Gastroesophageal sphincter (tissue), 4 donors: ENCODE measurements around the gene CRTC2. TPM values are rescaled to one million over a fixed set of nuclear protein-coding genes. Genes with fewer than 3 reads are reported as not detected.

Source experiments
- ATAC-seq: fragments of 150-250 bp; one replicate; pipeline ENCODE4 v1.9.1; 2016; ENCODE audit warnings: mild to moderate bottlenecking, moderate library complexity
- H3K27ac ChIP-seq, 4 donors: fragments of 200-600 bp; sonication (generic) in 3 of 4; 1 replicate in 3 of 4; 2 replicates in 1 of 4; pipeline ENCODE4 v1.5.1; 2016 to 2019
- H3K27me3 ChIP-seq: fragments of 200-600 bp; sonication (generic); one replicate; pipeline ENCODE4 v1.5.1; 2019
- H3K36me3 ChIP-seq, 2 donors: fragments of 200-600 bp; sonication (generic); one replicate each; pipeline ENCODE4 v1.5.1; 2019; ENCODE audit warnings: control low read depth in 1 of 2
- H3K4me1 ChIP-seq, 3 donors: fragments of 200-600 bp; sonication (generic); 1 replicate in 2 of 3; 2 replicates in 1 of 3; pipeline ENCODE4 v1.5.1; 2016 to 2019; ENCODE audit warnings: control low read depth in 2 of 3
- H3K4me3 ChIP-seq, 2 donors: fragments of 200-600 bp; sonication (generic); one replicate each; pipeline ENCODE4 v1.5.1; 2019; ENCODE audit warnings: mild to moderate bottlenecking in 1 of 2, moderate library complexity in 1 of 2
- H3K9me3 ChIP-seq, 3 donors: fragments of 200-600 bp; sonication (generic); one replicate each; pipeline ENCODE4 v1.5.1; 2017 to 2019; ENCODE audit warnings: control low read depth in 2 of 3
- CTCF ChIP-seq, 4 experiments: fragments of 200-600 bp in 2 of 4; fragments of 450-650 bp in 2 of 4; sonication (generic) in 1 of 4; IDR thresholded peaks; one replicate each; pipeline ENCODE4 v1.5.1; 2017 to 2019; ENCODE audit warnings: antibody characterized with exemption in 4 of 4, mild to moderate bottlenecking in 2 of 4, moderate library complexity in 2 of 4
- EP300 ChIP-seq: sonication (generic); formaldehyde crosslinking; IDR thresholded peaks from one replicate; pipeline ENCODE4 v1.6.1; 2017; ENCODE audit warnings: antibody characterized with exemption, mild to moderate bottlenecking
- POLR2A ChIP-seq, 2 donors: fragments of 450-650 bp; IDR thresholded peaks; one replicate each; pipeline ENCODE4 v1.6.1; 2017; ENCODE audit warnings: antibody characterized with exemption in 2 of 2, mild to moderate bottlenecking in 2 of 2, moderate library complexity in 1 of 2
- POLR2AphosphoS5 ChIP-seq: sonication (generic); formaldehyde crosslinking; IDR thresholded peaks from one replicate; pipeline ENCODE4 v1.6.1; 2017; ENCODE audit warnings: antibody characterized with exemption
- WGBS, 2 donors: methylation state at CpG; one replicate each; pipeline ENCODE4 v1.1.5; 2018; ENCODE audit warnings: low coverage in 1 of 2; 5-methylcytosine and 5-hydroxymethylcytosine counted together
- total RNA-seq, 4 donors: library from RNA; depleted of rRNA; stranded (reverse); fragments of >200 nt; gene quantifications; one replicate each; pipeline ENCODE4 v1.1.0, GENCODE V29; 2016

Gene CRTC2
- total RNA-seq, 4 donors from 2014 or later: 13.9 to 21.2 (median 15.6) TPM

- no peak for ATAC-seq
- WGBS, 2 donors: no CpG with 5 or more reads among the region's 12 CpGs
- Histone ChIP-seq H3K9me3 (no peaks in the 10 kb centered on the region), H3K36me3 (peaks cover 0 to 96% of the 10 kb centered on the region in 2 donors), H3K27me3 (no peaks in the 10 kb centered on the region), H3K4me3 (no peak overlapping the region), H3K27ac (no peak overlapping the region), H3K4me1 (peaks cover 0 to 18% (median 0%) of the 10 kb centered on the region in 3 donors)
- TF ChIP-seq POLR2A (IDR thresholded peaks at IDR 0.05): no peak
- TF ChIP-seq CTCF (IDR thresholded peaks at IDR 0.05): no peak
- TF ChIP-seq EP300: no peak
- TF ChIP-seq POLR2AphosphoS5: no peak
Observed at GRCh38 chr1:153939476-153939875, 18.9 kb downstream of the CRTC2 start.

- Histone ChIP-seq H3K36me3 (peaks cover 0 to 98% of the 10 kb centered on the region in 2 donors), H3K4me1 (peaks cover 0 to 13% (median 0%) of the 10 kb centered on the region in 3 donors), H3K9me3 (no peaks in the 10 kb centered on the region), H3K4me3 (no peak overlapping the region), H3K27me3 (no peaks in the 10 kb centered on the region), H3K27ac (no peak overlapping the region)
- ATAC-seq: no peak
- WGBS, 2 donors: 75 to 100% methylated on average over 2 of the region's 3 CpGs
- TF ChIP-seq CTCF (IDR thresholded peaks at IDR 0.05) (no peak), POLR2A (IDR thresholded peaks at IDR 0.05) (no peak), EP300 (no peak), POLR2AphosphoS5 (no peak)
Observed at GRCh38 chr1:153938996-153939395, 19.4 kb downstream of the CRTC2 start.

GRCh38 chr1:153937331-153937730 is 21.1 kb downstream of the CRTC2 start:
- peaks cover 0 to 100% of the 10 kb centered on the region in 2 donors for H3K36me3 ChIP-seq
- 95% methylated on average over 4 of the region's 10 CpGs; no CpG with 5 or more reads in 1 of the 2 donors for WGBS, 2 donors
- H3K27ac ChIP-seq: no peak overlapping the region
- TF ChIP-seq POLR2AphosphoS5: no peak
- TF ChIP-seq EP300: no peak
- TF ChIP-seq POLR2A (IDR thresholded peaks at IDR 0.05): no peak
- no peak for TF ChIP-seq CTCF (IDR thresholded peaks at IDR 0.05)
- no peak for ATAC-seq
- H3K4me1 ChIP-seq: no peaks in the 10 kb centered on the region
- no peak overlapping the region for H3K4me3 ChIP-seq
- no peaks in the 10 kb centered on the region for H3K27me3 ChIP-seq
- no peaks in the 10 kb centered on the region for H3K9me3 ChIP-seq

GRCh38 chr1:153936011-153936802 is 22.2 kb downstream of the CRTC2 start:
- WGBS, 2 donors: 84 to 100% methylated on average over 2 to 3 of the region's 12 CpGs
- no peak overlapping the region for H3K4me3 ChIP-seq
- no peak overlapping the region for H3K27ac ChIP-seq
- TF ChIP-seq CTCF (IDR thresholded peaks at IDR 0.05) (no peak), POLR2A (IDR thresholded peaks at IDR 0.05) (no peak), POLR2AphosphoS5 (no peak), EP300 (no peak)
- no peaks in the 10 kb centered on the region for H3K27me3 ChIP-seq
- H3K36me3 ChIP-seq: peaks cover 0 to 100% of the 10 kb centered on the region in 2 donors
- H3K4me1 ChIP-seq: no peaks in the 10 kb centered on the region
- no peaks in the 10 kb centered on the region for H3K9me3 ChIP-seq
- no peak for ATAC-seq

- Histone ChIP-seq H3K4me1 (no peaks in the 10 kb centered on the region), H3K36me3 (peaks cover 0 to 100% of the 10 kb centered on the region in 2 donors), H3K4me3 (no peak overlapping the region), H3K27ac (no peak overlapping the region), H3K27me3 (no peaks in the 10 kb centered on the region), H3K9me3 (no peaks in the 10 kb centered on the region)
- TF ChIP-seq POLR2A (IDR thresholded peaks at IDR 0.05) (no peak), CTCF (IDR thresholded peaks at IDR 0.05) (no peak), EP300 (no peak), POLR2AphosphoS5 (no peak)
- WGBS, 2 donors: 80% methylated on average over 2 of the region's 9 CpGs; no CpG with 5 or more reads in 1 of the 2 donors
- ATAC-seq: no peak
Observed at GRCh38 chr1:153934746-153935145, 23.7 kb downstream of the CRTC2 start.
